NCI-H128 (cell line): Measurements from ENCODE around the gene AMHR2.
"Not testable (repeated sequence)": the region's sequence is repeated elsewhere in the genome, so short reads cannot be mapped to it uniquely, and the experiment has no call there.

ENCODE experiments used
- DNase-seq: peaks from one replicate; lab custom pipeline; 2025; ENCODE audit not compliant: unreplicated experiment; lab: John Stamatoyannopoulos, UW

Gene AMHR2

DNA sequence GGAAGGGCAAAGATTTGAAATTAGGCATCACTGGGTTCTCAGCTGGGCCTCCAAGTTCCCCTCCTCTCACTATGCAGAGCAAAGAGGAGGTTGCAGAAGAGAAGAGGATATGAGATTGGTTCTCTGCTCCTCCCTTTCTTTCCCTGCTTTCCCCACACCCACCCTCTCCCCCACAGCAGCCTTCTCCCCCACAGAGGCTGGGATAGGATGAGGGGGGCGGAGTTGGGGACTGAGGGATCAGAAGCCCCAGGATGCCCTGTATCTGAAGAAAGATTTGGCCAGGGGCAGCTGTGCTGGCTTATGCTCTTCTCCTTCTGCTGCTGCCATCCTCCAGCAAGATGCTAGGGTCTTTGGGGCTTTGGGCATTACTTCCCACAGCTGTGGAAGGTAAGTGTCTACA, at the start of gene AMHR2:
AMHR2 (plus strand) TSS at position 259 of the 400 bp plus-strand sequence; CDS start at position 339, 80 bp downstream.
- DNase-seq = no peak

DNA sequence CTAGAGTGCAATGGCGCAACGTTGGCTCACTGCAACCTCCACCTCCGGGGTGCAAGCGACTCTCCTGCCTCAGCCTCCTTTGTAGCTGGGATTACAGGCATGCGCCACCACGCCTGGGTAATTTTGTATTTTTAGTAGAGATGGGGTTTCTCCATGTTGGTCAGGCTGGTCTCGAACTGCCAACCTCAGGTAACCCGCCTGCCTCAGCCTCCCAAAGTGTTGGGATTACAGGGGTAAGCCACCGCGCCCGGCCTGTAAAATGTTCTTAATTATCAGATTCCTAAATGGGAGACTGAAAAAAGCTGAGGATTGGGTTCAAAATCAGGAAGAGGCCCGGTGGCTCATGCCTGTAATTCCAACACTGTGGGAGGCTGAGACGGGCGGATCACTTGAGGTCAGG, 49.4 kb upstream of the AMHR2 start:
- DNase-seq = not testable (repeated sequence)

DNA sequence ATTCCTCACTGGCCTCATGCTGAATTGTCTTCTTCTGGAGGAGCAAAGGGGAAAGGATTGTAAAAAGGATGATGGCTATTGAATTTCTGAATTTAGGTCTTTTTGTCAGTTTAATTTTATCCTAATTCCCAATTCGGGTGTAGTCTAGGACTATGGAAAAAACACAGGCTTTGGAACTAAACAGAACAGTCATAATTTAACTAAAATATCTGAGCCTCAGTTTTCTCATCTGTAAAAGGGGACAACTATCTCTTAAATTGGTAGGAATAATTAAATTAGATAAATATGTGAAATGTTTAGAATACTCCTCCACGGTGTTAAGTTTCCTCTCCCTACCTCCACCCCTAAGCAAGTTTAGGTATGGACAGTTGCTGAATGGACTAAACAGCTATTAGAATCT, 46.9 kb upstream of the AMHR2 start:
- no peak for DNase-seq

DNA sequence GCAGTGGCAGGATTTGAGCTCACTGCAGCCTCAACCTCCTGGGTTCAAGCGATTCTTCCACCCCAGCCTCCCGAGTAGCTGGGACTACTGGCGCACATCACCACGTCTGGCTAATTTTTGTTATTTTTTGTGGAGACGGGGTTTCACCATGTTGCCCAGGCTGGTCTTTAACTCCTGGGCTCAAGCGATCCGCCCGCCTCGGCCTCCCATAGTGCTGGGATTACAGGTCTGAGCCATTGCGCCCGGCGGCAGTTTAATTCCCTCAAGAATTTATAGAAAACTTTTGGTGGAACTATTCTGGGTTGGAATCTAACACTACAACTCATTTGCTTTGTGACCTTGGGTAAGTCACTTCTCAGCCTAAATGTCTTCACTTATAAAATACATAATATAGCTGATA, 45.4 kb upstream of the AMHR2 start:
- DNase-seq = no peak

DNA sequence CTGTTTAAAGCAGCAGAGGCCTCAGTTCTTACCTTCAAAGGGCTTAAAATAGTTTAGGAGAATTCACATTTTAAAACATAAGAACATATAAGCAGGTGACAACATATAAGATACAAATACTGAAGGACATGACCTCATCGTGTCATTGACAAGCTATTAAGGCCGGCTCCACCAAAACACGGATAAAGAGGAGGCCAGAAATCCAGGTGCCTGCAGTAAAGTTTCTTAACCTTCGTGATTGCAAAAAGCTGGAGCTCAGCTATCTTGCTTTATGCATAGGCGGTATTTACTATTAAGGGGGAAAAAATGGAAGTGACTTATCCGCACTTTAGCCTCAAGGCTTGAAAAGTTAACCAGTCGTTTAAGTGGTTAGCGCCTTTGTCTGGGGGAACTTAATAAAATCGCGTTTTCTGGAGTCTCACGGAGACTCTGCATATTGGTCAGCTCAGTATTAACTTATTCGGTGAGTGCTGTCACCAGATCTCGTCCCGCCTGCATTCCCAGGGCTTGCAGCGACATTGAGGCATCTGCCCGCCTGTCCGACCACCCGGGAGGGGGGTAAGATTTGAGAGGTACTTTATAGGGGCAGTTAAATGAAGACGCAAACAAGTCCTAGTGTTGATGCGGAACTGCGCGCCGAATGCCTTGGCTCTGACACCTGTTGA, 44.8 kb upstream of the AMHR2 start:
- DNase-seq = no peak

DNA sequence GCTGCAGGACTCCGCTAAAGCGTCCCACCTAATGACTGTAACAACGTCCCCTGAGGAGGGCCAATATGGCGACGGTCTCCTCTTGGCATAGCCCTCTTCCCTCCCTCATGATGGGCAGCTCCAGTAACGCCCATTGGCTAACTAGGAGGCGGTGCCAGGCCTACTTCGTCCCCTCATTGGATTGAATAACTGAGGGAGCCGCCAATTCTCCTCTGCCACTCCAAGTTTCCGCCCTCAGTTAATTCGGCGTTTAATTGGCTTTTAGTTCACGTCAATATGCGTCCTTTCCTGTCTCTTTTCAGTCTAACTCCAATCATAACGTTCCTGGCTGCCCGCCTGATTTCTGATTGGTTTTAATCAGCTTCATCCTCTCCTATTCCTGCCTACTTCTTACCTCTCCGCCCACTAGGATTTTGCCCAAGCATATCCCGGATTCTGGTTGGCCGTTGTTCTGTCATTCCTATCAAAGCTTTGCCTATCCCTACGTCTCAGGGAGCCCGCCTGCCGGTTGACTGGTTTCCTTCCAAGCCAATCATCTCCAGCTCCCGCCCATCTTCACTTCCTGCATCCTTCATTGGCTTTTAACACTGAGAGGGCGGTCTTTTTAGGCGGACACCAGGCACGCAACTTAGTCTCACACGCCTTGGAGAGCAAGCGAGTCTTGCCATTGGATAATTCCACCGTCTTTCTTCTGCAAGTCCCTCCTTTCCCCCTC, 44.1 kb upstream of the AMHR2 start:
- DNase-seq = peak; percentile 100

DNA sequence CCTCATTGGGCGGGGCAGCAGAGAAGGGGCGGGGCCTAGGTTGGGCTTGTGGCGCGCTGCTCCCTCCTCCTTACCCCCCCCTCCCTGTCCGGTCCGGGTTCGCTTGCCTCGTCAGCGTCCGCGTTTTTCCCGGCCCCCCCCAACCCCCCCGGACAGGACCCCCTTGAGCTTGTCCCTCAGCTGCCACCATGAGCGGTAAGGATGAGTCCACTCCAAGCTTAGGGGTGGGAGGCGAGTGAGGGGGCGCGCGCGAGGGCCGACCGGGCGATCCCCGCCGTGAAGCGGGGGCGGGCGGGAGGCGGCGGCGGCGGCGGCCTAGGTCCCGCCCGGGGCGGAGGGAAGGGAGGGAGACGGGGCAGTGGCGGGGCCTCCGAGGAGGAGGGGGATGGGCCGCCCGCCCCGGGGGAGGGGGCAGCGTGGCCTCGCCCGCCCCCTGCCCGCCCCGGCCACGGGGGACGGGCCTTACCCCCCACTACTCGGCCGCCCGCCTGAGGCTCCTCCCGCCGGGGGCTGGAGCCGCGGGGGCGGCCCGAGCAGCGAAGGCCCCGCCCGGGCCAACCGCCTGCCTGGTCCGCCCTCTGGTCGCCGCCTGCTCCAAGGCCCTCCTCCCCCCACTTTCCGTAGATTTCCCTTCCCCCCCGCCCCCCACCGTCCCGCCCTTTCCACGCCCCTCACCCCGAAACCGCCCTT, 43.4 kb upstream of the AMHR2 start, which contains the start of gene SP1:
SP1 (plus strand) TSS at position 73 of the 690 bp plus-strand sequence; CDS start at position 189, 116 bp downstream.
- peak; percentile 60 for DNase-seq

DNA sequence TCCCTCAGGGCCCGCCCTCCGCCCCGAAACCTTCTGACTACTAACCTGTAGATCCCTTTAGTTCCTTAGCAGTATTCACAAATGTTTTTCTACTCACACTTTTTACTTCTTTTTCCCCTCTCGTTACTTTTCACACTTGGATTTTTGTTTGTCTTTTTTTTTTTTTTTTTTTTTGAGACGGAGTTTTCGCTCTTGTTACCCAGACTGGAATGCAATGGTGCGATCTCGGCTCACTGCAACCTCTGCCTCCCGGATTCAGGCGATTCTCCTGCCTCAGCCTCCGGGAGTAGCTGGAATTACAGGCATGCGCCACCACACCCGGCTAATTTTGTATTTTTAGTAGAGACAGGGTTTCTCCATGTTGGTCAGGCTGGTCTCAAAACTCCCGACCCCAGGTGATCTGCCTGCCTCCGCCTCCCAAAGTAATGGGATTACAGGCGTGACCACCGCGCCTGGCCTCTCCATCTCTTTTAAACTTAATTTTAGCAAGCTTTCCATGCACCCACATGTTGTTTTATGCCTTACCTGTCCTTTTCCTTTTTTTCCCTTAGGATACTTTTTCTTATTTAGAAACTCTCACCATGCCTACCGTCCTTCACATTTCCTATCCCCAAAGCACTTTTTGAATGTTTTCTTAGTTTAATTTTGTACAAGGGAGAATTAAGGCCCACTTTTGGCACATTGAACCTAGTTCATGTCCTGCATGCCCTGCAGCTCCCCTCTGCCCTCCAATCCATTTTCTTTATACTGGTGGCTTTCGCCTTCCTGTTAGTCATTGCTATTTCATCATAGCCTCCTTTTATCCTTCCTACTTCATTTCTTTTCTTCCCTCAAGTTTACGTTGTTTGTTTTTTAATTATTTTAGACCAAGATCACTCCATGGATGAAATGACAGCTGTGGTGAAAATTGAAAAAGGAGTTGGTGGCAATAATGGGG, 42.6 kb upstream of the AMHR2 start:
- DNase-seq = no peak

DNA sequence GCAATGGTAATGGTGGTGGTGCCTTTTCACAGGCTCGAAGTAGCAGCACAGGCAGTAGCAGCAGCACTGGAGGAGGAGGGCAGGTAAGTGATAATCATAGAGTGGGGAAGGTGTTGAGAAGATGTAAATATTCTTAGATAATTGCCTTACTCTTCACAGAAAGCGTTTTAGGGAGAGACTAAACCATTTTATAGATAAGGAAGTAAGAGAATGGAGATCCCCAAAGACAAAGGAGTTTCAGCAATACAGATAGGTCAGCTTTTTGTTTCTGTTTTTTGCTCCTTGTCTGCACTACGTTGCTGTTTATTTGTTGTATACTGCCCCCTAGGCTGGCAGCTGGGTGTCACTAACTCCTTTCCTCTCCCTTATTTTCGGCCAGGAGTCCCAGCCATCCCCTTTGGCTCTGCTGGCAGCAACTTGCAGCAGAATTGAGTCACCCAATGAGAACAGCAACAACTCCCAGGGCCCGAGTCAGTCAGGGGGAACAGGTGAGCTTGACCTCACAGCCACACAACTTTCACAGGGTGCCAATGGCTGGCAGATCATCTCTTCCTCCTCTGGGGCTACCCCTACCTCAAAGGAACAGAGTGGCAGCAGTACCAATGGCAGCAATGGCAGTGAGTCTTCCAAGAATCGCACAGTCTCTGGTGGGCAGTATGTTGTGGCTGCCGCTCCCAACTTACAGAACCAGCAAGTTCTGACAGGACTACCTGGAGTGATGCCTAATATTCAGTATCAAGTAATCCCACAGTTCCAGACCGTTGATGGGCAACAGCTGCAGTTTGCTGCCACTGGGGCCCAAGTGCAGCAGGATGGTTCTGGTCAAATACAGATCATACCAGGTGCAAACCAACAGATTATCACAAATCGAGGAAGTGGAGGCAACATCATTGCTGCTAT, 41.7 kb upstream of the AMHR2 start:
- no peak for DNase-seq

DNA sequence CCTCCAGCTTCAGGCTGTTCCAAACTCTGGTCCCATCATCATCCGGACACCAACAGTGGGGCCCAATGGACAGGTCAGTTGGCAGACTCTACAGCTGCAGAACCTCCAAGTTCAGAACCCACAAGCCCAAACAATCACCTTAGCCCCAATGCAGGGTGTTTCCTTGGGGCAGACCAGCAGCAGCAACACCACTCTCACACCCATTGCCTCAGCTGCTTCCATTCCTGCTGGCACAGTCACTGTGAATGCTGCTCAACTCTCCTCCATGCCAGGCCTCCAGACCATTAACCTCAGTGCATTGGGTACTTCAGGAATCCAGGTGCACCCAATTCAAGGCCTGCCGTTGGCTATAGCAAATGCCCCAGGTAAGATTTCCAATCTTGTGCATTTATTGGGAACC, 40.4 kb upstream of the AMHR2 start:
- DNase-seq = no peak

DNA sequence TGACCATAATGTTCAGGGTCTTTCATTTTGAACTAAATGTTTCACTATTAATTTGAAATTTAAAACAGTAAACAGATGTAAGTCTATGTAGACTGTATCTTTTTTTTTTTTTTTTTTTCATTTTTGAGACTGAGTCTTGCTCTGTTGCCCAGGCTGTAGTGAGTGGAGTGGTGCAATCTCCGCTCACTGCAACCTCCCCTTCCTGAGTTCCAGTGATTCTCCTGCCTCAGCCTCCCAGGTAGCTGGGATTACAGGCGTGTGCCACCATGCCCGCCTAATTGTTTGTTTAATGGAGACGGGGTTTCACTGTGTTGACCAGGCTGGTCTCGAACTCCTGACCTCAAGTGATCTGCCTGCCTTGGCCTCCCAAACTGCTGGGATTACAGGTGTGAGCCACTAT, 37.3 kb upstream of the AMHR2 start:
- DNase-seq = not testable (repeated sequence)

DNA sequence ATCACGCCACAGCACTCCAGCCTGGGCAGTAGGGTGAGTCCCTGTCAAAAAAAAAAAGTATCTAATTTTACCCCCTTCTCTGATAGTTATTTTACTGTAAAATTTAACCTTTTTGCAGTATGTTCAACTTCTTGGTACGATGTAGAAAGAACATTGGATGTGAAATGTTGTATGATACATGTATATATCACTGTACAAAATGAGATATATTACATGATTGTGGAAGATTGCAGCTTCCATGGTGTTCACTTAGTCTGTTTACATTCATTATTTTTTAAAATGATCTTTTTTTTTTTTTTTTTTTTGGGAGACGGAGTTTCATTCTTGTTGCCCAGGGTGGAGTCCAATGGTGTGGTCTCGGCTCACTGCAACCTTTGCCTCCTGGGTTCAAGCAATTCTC, 34.7 kb upstream of the AMHR2 start:
- DNase-seq = no peak

DNA sequence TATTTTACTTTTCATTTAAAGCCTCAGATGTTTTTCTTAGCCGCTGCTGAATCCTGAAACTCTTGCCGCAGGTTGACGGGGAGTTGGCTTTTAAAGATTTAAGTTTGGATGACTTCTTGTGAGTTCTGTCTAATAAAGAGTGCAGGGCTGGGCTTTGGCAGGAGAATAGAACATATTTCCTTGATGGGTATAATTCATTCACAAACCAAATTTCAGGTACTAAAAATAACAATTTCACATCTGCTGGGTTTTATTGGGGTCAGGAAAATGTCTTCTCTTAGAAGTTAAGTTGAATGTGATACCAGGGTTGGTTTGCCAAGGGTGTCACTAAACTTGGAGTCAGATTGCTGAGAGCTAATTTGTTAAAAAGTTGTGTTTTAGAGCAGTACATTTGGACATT, 34.0 kb upstream of the AMHR2 start:
- no peak for DNase-seq

DNA sequence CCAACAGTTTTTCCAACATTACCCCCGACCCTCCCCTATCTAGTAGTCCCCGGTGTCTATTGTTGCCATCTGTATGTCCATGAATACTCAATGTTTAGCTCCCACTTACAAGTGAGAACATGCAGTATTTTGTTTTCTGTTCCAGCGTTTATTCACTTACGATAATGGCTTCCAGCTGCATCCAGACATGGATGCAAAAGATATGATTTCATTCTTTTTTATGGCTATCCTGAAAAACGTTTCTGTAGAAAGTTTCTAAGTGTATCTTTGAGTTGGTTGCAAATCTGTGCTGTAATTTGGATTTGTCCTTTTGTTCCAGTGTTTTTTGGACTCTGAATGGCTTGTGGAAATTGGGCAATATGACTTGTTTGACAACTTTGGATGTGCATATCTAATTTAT, 31.9 kb upstream of the AMHR2 start:
- no peak for DNase-seq

DNA sequence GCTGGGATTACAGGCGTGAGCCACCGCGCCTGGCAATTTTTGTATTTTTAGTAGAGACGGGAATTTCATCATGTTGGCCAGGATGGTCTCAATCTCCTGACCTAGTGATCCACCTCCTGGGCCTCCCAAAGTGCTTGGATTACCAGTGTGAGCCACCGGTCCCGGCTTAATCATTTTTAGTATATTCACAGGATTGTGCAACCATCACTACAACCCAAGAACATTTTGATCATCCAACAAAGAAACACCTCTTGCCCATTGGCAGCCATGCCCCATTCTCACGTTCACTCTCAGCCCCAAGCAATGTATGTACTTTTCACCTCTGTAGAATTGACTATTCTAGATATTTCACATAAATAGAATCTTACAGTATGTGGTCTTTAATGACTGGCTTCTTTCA, 23.8 kb upstream of the AMHR2 start:
- DNase-seq = no peak

DNA sequence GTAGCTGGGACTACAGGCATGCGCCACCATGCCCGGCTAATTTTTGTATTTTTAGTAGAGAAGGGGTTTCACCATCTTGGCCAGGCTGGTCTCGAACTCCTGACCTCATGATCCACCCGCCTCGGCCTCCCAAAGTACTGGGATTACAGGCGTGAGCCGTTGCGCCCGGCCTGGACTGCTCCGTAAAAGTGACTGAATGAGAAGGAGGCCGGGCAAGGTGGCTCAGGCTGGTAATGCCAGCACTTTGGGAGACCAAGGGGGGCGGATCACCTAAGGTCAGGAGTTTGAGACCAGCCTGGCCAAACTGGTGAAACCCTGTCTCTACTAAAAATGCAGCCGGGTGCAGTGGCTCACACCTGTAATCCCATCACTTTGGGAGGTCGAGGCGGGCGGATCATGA, 21.3 kb upstream of the AMHR2 start:
- DNase-seq = not testable (repeated sequence)

DNA sequence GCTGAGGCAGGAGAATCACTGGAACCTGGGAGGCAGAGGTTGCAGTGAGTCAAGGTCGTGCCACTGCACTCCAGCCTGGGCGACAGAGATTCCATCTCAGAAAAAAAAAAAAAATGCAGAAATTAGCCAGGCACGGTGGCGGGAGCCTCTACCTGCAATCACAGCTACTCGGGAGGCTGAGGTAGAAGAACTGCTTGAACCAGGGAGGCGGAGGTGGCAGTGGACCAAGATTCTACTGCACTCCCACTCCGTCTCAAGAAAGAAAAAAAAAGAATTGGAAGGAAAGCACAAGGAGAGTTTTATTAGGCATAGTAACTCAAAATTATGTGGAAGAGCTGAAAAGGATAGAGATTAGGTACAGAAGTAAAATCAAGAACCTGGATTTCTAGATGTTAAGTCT, 20.8 kb upstream of the AMHR2 start:
- DNase-seq = no peak

DNA sequence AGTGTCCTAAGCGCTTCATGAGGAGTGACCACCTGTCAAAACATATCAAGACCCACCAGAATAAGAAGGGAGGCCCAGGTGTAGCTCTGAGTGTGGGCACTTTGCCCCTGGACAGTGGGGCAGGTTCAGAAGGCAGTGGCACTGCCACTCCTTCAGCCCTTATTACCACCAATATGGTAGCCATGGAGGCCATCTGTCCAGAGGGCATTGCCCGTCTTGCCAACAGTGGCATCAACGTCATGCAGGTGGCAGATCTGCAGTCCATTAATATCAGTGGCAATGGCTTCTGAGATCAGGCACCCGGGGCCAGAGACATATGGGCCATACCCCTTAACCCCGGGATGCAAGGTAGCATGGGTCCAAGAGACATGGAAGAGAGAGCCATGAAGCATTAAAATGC, 12.7 kb upstream of the AMHR2 start:
- no peak for DNase-seq

DNA sequence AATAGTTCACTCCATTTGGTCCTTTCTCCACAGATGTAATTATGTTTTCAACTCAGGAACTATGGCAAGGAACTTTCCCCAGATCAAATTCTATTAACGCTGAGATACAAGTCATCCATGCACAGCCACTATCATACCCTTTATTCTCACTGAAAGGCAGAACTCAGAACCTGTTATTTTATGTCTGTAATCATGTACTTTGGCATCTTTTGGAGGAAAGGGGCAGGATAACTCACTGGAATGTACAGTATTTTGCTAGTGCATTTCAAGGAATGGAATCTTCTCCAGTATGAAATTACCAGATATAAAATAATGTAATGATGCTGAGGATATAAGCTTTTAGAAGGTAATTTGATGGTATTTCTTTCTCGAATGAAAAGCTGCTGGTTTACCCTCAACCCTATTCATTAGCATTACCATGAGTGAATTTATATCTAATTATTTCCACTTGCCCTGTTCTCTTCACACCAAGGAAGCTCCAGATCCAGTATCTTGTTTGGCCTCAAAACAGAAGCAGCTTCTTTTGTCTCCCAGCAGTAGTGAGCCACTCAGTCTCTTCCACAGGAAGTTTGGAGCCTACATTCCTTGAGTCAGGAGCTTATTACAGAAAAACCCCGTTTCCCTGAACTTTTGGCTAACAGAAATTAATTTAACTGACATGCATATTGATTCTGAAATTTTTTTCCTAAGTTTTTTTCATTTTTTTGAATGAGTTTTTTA, 10.0 kb upstream of the AMHR2 start:
- no peak for DNase-seq
